OCI-LY7 (cell line): ENCODE results near the gene TYW5. TPM values are rescaled to one million over a fixed set of nuclear protein-coding genes. Genes with fewer than 3 reads are reported as not detected.

Source experiments
- BruUV-seq: library from RNA; stranded (reverse); fragments of 400-500 nt; replicated peaks from 2 replicates; lab custom pipeline; 2021; lab: Mats Ljungman, UMichigan
- CTCF ChIA-PET: fragments of 300-600 bp; sonication (Branson Sonifier 250); formaldehyde crosslinking; loops from one replicate; lab custom pipeline; 2022; ENCODE audit warnings: antibody characterized with exemption; ENCODE audit not compliant: unreplicated experiment; lab: Charles Lee
- POLR2A ChIA-PET: fragments of 300-600 bp; sonication (Branson Sonifier 250); formaldehyde crosslinking; loops from one replicate; lab custom pipeline; 2022; ENCODE audit warnings: antibody characterized with exemption; lab: Charles Lee
- DNase-seq: peaks from one replicate; pipeline ENCODE4 v3.0.0-alpha.2; 2015; ENCODE audit warnings: low spot score
- H2AFZ ChIP-seq: fragments of 200-600 bp; sonication (generic), shearing (Covaris generic); 2 replicates; pipeline ENCODE4 v1.6.1; 2014; ENCODE audit warnings: mild to moderate bottlenecking, antibody characterized with exemption, low read length, moderate library complexity
- H3K27ac ChIP-seq: fragments of 200-600 bp; sonication (generic); 2 replicates; pipeline ENCODE4 v1.5.1; 2014; ENCODE audit warnings: mixed run types, low read depth, mild to moderate bottlenecking, moderate library complexity, low read length, inconsistent platforms; ENCODE audit not compliant: poor library complexity, severe bottlenecking
- H3K36me3 ChIP-seq: fragments of 200-600 bp; sonication (generic); 2 replicates; pipeline ENCODE4 v1.6.1; 2014; ENCODE audit warnings: mild to moderate bottlenecking, antibody characterized with exemption, low read length, moderate library complexity, mixed read lengths; ENCODE audit not compliant: insufficient read depth
- H3K4me1 ChIP-seq: fragments of 200-600 bp; sonication (generic); 2 replicates; pipeline ENCODE4 v1.5.1; 2014; ENCODE audit warnings: mild to moderate bottlenecking, low read length; ENCODE audit not compliant: insufficient read depth, poor library complexity, severe bottlenecking
- H3K4me2 ChIP-seq: fragments of 200-600 bp; sonication (generic); 2 replicates; pipeline ENCODE4 v1.6.1; 2014; ENCODE audit warnings: mild to moderate bottlenecking, low read length
- H3K4me3 ChIP-seq: fragments of 200-600 bp; sonication (generic); 2 replicates; pipeline ENCODE4 v1.5.1; 2014; ENCODE audit warnings: mild to moderate bottlenecking, low read depth, low read length; ENCODE audit not compliant: poor library complexity, severe bottlenecking
- H3K79me2 ChIP-seq: fragments of 200-600 bp; sonication (generic); 2 replicates; pipeline ENCODE4 v1.6.1; 2016; ENCODE audit warnings: low read depth, mild to moderate bottlenecking, low read length, moderate library complexity, mixed read lengths; ENCODE audit not compliant: insufficient read depth
- H3K9me2 ChIP-seq: fragments of 200-600 bp; sonication (generic); 2 replicates; pipeline ENCODE4 v1.6.1; 2016; ENCODE audit warnings: mild to moderate bottlenecking, low read length, mixed read lengths; ENCODE audit not compliant: insufficient read depth
- H3K9me3 ChIP-seq: fragments of 200-600 bp; sonication (generic); 2 replicates; pipeline ENCODE4 v1.6.1; 2014; ENCODE audit warnings: mild to moderate bottlenecking, mixed run types, low read length, mixed read lengths
- H4K20me1 ChIP-seq: fragments of 200-600 bp; sonication (generic); 2 replicates; pipeline ENCODE4 v1.6.1; 2014; ENCODE audit warnings: mild to moderate bottlenecking, antibody characterized with exemption, low read length, moderate library complexity, mixed read lengths; ENCODE audit not compliant: insufficient read depth
- EZH2phosphoT487 ChIP-seq: fragments of 200-600 bp; sonication (generic); IDR thresholded peaks from 2 replicates; pipeline ENCODE4 v1.6.1; 2018; ENCODE audit warnings: low read depth, borderline replicate concordance, mild to moderate bottlenecking, mixed run types, antibody characterized with exemption, low read length, moderate library complexity, mixed read lengths
- intact Hi-C: fragments of 100-400 bp; cut with micrococcal nuclease; formaldehyde crosslinking; loops from one replicate; pipeline ENCODE4 v1.10.0; 2022; ENCODE audit not compliant: unreplicated experiment
- total RNA-seq, 2 experiments: library from RNA; depleted of rRNA in 1 of 2; stranded (reverse); fragments of >200 nt in 1 of 2; shearing (Covaris generic) in 1 of 2; gene quantifications; 2 replicates each; pipeline ENCODE4 v1.2.3, GENCODE V29; 2014 to 2022
- TF ChIP-seq, protein P1 (sequence below): fragments of 200-600 bp; sonication (generic); conservative IDR thresholded peaks from 2 replicates; pipeline ENCODE4 v1.5.1; 2014; ENCODE audit warnings: mild to moderate bottlenecking, antibody characterized with exemption, low read length, moderate library complexity, mixed read lengths

TYW5 gene
- total RNA-seq, 2 experiments from 2014 or later = 7.1 to 8.9 TPM

DNA sequence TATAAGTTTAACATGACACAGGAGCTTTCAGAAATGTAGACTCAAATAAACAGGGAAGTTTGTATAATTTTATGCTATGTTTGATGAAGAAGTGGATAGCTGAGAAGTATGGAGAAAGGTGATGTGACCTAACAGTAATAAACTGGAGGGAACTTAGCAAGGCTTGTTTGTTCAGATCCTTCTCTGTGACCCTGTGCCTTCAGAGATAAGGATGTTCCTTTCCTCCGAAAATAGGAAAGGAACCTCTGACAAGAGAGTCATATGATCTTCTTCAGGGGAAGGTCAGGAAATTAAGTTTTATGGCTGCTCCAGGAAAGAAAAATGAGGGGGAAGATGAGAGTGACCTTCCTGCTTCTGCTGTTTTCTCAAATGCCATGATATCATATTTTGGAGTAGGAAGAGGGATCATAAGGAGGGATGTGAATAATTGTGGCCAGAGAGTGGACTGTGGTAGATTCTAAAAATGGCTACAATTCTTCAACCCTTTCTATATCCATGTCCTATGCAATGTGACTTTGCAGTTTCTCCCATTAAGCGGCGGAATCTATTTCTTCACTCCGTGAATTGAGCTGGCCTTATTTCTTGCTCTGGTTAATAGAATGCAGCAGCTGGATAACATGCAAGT, 52.7 kb downstream of the TYW5 start:
- H3K4me3 ChIP-seq = no peak overlapping the region
- intact Hi-C loops = no loop called here
- no TSS peak for BruUV-seq
- H3K4me2 ChIP-seq = no peak overlapping the region
- no peaks in the 10 kb centered on the region for H3K79me2 ChIP-seq
- no peaks in the 10 kb centered on the region for H3K9me2 ChIP-seq
- no peaks in the 10 kb centered on the region for H4K20me1 ChIP-seq
- no peaks in the 10 kb centered on the region for H3K36me3 ChIP-seq
- no peaks in the 10 kb centered on the region for H3K9me3 ChIP-seq
- TF ChIP-seq, protein P1, sequence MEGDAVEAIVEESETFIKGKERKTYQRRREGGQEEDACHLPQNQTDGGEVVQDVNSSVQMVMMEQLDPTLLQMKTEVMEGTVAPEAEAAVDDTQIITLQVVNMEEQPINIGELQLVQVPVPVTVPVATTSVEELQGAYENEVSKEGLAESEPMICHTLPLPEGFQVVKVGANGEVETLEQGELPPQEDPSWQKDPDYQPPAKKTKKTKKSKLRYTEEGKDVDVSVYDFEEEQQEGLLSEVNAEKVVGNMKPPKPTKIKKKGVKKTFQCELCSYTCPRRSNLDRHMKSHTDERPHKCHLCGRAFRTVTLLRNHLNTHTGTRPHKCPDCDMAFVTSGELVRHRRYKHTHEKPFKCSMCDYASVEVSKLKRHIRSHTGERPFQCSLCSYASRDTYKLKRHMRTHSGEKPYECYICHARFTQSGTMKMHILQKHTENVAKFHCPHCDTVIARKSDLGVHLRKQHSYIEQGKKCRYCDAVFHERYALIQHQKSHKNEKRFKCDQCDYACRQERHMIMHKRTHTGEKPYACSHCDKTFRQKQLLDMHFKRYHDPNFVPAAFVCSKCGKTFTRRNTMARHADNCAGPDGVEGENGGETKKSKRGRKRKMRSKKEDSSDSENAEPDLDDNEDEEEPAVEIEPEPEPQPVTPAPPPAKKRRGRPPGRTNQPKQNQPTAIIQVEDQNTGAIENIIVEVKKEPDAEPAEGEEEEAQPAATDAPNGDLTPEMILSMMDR = no peak
- TF ChIP-seq EZH2phosphoT487 = no peak
- ChIA-PET CTCF (no interaction called here), POLR2A (interaction anchor here (1.4 kb wide), 1 partner anchor 10 kb away, joined by 3 read pairs; no protein-coding TSS in a partner anchor)
- no peak for DNase-seq
- H2AFZ ChIP-seq = no peak overlapping the region
- H3K4me1 ChIP-seq = peaks cover 8% of the 10 kb centered on the region
- H3K27ac ChIP-seq = no peak overlapping the region

DNA sequence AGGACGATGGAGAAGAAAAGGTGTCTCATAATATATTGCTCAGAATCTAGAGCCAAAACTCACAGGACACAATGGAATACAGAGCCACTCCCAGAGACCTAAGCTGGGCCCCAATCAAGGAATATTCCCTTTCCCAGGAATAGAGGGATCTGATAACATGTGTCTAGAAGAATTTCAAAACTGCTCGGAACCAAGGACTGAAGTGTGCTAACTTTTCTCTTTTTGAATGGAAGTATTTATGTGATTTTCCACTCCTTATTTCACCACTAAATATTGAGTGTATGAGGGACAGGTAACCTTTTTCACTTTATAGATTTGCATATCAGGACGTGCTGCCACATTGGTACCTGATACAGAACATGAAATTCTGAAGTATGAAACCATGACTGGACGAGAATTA, 53.3 kb downstream of the TYW5 start:
- no TSS peak for BruUV-seq
- Histone ChIP-seq H3K9me2 (no peaks in the 10 kb centered on the region), H3K27ac (no peak overlapping the region), H4K20me1 (no peaks in the 10 kb centered on the region), H2AFZ (no peak overlapping the region), H3K79me2 (no peaks in the 10 kb centered on the region), H3K4me1 (peaks cover 2% of the 10 kb centered on the region), H3K4me3 (no peak overlapping the region), H3K36me3 (no peaks in the 10 kb centered on the region), H3K4me2 (no peak overlapping the region), H3K9me3 (no peaks in the 10 kb centered on the region)
- TF ChIP-seq, protein P1 = no peak
- TF ChIP-seq EZH2phosphoT487 = no peak
- intact Hi-C loops = no loop called here
- ChIA-PET POLR2A (no interaction called here), CTCF (no interaction called here)
- no peak for DNase-seq

DNA sequence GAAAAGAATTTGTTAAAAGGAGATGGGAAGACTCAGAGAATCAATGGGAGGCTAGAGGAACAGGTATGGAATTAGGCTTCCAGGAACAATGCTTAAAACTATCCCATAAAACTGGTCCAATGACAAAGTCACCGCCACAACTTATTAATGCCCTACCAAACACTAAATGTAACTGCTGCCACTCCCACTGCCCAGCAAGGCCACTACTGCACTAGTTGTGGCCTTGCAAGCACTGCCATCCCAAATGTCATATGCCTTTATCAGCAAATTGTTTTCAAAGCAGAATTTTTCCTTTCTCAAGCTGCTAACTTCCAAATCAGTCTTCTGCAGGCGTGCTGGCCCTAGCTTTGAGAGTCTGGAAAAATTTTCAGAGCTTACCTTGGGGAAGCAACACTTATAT, 58.7 kb downstream of the TYW5 start:
- Histone ChIP-seq H3K4me1 (no peaks in the 10 kb centered on the region), H2AFZ (no peak overlapping the region), H3K9me3 (no peaks in the 10 kb centered on the region), H3K79me2 (no peaks in the 10 kb centered on the region), H3K27ac (no peak overlapping the region), H3K36me3 (no peaks in the 10 kb centered on the region), H3K9me2 (no peaks in the 10 kb centered on the region), H3K4me2 (no peak overlapping the region), H4K20me1 (no peaks in the 10 kb centered on the region), H3K4me3 (no peak overlapping the region)
- BruUV-seq = no TSS peak
- CTCF ChIA-PET = no interaction called here
- DNase-seq = no peak
- TF ChIP-seq EZH2phosphoT487 = no peak
- TF ChIP-seq, protein P1 = no peak
- POLR2A ChIA-PET = interaction anchor here (0.5 to 0.7 kb wide), 2 partner anchors 13 to 628 kb away, joined by 3 read pairs; no protein-coding TSS in a partner anchor
- intact Hi-C loops = no loop called here
